Smooth muscle cell (in vitro differentiated cells): ENCODE measurements around the gene AMER2. TPM values are rescaled to one million over a fixed set of nuclear protein-coding genes. Genes with fewer than 3 reads are reported as not detected.

Source experiments
- DNase-seq: peaks from one replicate; lab custom pipeline; 2025; ENCODE audit not compliant: unreplicated experiment; lab: John Stamatoyannopoulos, UW
- H2AFZ ChIP-seq: fragments of 200-600 bp; sonication (generic); 2 replicates; pipeline ENCODE4 v1.6.0; 2016; ENCODE audit warnings: antibody characterized with exemption, low read depth, mild to moderate bottlenecking
- H3F3A ChIP-seq: fragments of 200-600 bp; sonication (generic); 2 replicates; pipeline ENCODE4 v1.6.0; 2017; ENCODE audit warnings: antibody characterized with exemption, low read depth
- H3K27ac ChIP-seq: fragments of 200-600 bp; sonication (generic); 2 replicates; pipeline ENCODE4 v1.5.1; 2016; ENCODE audit warnings: low read depth, mild to moderate bottlenecking
- H3K27me3 ChIP-seq: fragments of 200-600 bp; sonication (generic); 2 replicates; pipeline ENCODE4 v1.6.1; 2016; ENCODE audit warnings: low read depth, mild to moderate bottlenecking
- H3K36me3 ChIP-seq: fragments of 200-600 bp; sonication (generic); 2 replicates; pipeline ENCODE4 v1.5.1; 2016; ENCODE audit warnings: low read depth
- H3K4me1 ChIP-seq: fragments of 200-600 bp; sonication (generic); 2 replicates; pipeline ENCODE4 v1.5.1; 2016; ENCODE audit warnings: low read depth
- H3K4me2 ChIP-seq: fragments of 200-600 bp; sonication (generic); 2 replicates; pipeline ENCODE4 v1.6.0; 2016; ENCODE audit warnings: mild to moderate bottlenecking
- H3K4me3 ChIP-seq: fragments of 200-600 bp; sonication (generic); 2 replicates; pipeline ENCODE4 v1.5.1; 2016; ENCODE audit warnings: mild to moderate bottlenecking
- H3K79me2 ChIP-seq: fragments of 200-600 bp; sonication (generic); 2 replicates; pipeline ENCODE4 v1.6.0; 2016; ENCODE audit warnings: low read depth, mild to moderate bottlenecking
- H3K9ac ChIP-seq: fragments of 200-600 bp; sonication (generic); 2 replicates; pipeline ENCODE4 v1.6.0; 2016; ENCODE audit warnings: low read depth
- H3K9me3 ChIP-seq: fragments of 200-600 bp; sonication (generic); replicated peaks from 2 replicates; pipeline ENCODE4 v1.5.1; 2016; ENCODE audit warnings: low read depth
- H4K20me1 ChIP-seq: fragments of 200-600 bp; sonication (generic); 2 replicates; pipeline ENCODE4 v1.6.0; 2016; ENCODE audit warnings: low read depth
- CTCF ChIP-seq: fragments of 200-600 bp; sonication (generic); IDR thresholded peaks from 2 replicates; pipeline ENCODE4 v1.5.1; 2017; ENCODE audit warnings: borderline replicate concordance, mild to moderate bottlenecking, antibody characterized with exemption; ENCODE audit not compliant: insufficient read depth, poor library complexity, severe bottlenecking
- WGBS: methylation state at CpG from one replicate; pipeline ENCODE4 v1.1.7; 2016; ENCODE audit warnings: low lambda C conversion rate; 5-methylcytosine and 5-hydroxymethylcytosine counted together
- polyA plus RNA-seq: library from polyadenylated mRNA; unstranded; fragments of >200 nt; fragmentation: Nextera tagmentation; extraction: Ambion mirVana; gene quantifications from 2 replicates; pipeline ENCODE4 v1.2.1, GENCODE V29; 2016
- total RNA-seq: library from RNA; depleted of rRNA; stranded (reverse); fragments of >200 nt; gene quantifications from 2 replicates; pipeline ENCODE4 v1.2.3, GENCODE V29; 2014

Gene AMER2
- total and polyA plus RNA-seq, 2 experiments from 2014 or later: 0.09 TPM; not detected in 1

GRCh38 chr13:25178070-25178469 is 6.0 kb upstream of the AMER2 start:
- no peak for DNase-seq
- H3K79me2 ChIP-seq: no peaks in the 10 kb centered on the region
- H3F3A ChIP-seq: no peaks in the 10 kb centered on the region
- H3K27me3 ChIP-seq: peaks cover 14% of the 10 kb centered on the region
- no peak overlapping the region for H3K27ac ChIP-seq
- no peak for TF ChIP-seq CTCF
- no peak overlapping the region for H3K9ac ChIP-seq
- H3K9me3 ChIP-seq: no peaks in the 10 kb centered on the region
- no peaks in the 10 kb centered on the region for H4K20me1 ChIP-seq
- WGBS: 94% methylated on average over 3 of the region's 3 CpGs
- no peaks in the 10 kb centered on the region for H3K36me3 ChIP-seq
- no peak overlapping the region for H2AFZ ChIP-seq
- H3K4me1 ChIP-seq: peaks cover 9% of the 10 kb centered on the region
- no peak overlapping the region for H3K4me2 ChIP-seq
- no peak overlapping the region for H3K4me3 ChIP-seq

GRCh38 chr13:25177636-25178035 is 5.5 kb upstream of the AMER2 start:
- 95% methylated on average over 5 of the region's 5 CpGs for WGBS

GRCh38 chr13:25177012-25177411 is 4.9 kb upstream of the AMER2 start:
- H3K4me1 ChIP-seq: peaks cover 10% of the 10 kb centered on the region

More at GRCh38 chr13:25177636-25178035, 5.5 kb upstream of the AMER2 start:
- peaks cover 9% of the 10 kb centered on the region for H3K4me1 ChIP-seq
- H4K20me1 ChIP-seq: no peaks in the 10 kb centered on the region
- H2AFZ ChIP-seq: no peak overlapping the region
- peaks cover 18% of the 10 kb centered on the region for H3K27me3 ChIP-seq
- H3K4me3 ChIP-seq: no peak overlapping the region
- H3K4me2 ChIP-seq: no peak overlapping the region
- no peak for TF ChIP-seq CTCF
- H3K36me3 ChIP-seq: no peaks in the 10 kb centered on the region
- H3F3A ChIP-seq: no peaks in the 10 kb centered on the region
- H3K9me3 ChIP-seq: no peaks in the 10 kb centered on the region
- DNase-seq: no peak
- no peak overlapping the region for H3K9ac ChIP-seq
- H3K27ac ChIP-seq: no peak overlapping the region
- H3K79me2 ChIP-seq: no peaks in the 10 kb centered on the region

More at GRCh38 chr13:25177012-25177411, 4.9 kb upstream of the AMER2 start:
- H3K4me2 ChIP-seq: no peak overlapping the region
- H3K79me2 ChIP-seq: no peaks in the 10 kb centered on the region
- WGBS: 70% methylated on average over 1 of the region's 1 CpG
- no peak for TF ChIP-seq CTCF
- no peak overlapping the region for H3K9ac ChIP-seq
- no peak overlapping the region for H3K27ac ChIP-seq
- no peaks in the 10 kb centered on the region for H3F3A ChIP-seq
- no peaks in the 10 kb centered on the region for H4K20me1 ChIP-seq
- H3K36me3 ChIP-seq: no peaks in the 10 kb centered on the region
- DNase-seq: no peak
- no peak overlapping the region for H3K4me3 ChIP-seq
- H2AFZ ChIP-seq: no peak overlapping the region
- H3K27me3 ChIP-seq: peaks cover 24% of the 10 kb centered on the region
- no peaks in the 10 kb centered on the region for H3K9me3 ChIP-seq
